Posterior cingulate gyrus (tissue), 11 donors: ENCODE results near the gene ZFR2.
"Not testable (repeated sequence)": the region's sequence is repeated elsewhere in the genome, so short reads cannot be mapped to it uniquely, and the experiment has no call there.

ENCODE experiments used
- DNase-seq, 10 donors: peaks; one replicate each; pipeline versions ENCODE4 v3.0.0 to v3.0.0-alpha.2; 2020 to 2021; ENCODE audit warnings: mixed read lengths in 3 of 10
- intact Hi-C: fragments of 100-400 bp; cut with DNase I; formaldehyde crosslinking; loops from one replicate; pipeline ENCODE4 v1.15.1; 2023

The ZFR2 gene

GRCh38 chr19:3760871-3761361 lies 107.9 kb downstream of the ZFR2 start:
- DNase-seq = no peak
- intact Hi-C loops = no loop called here

- no peak for DNase-seq
- intact Hi-C loops = no loop called here
Measured at GRCh38 chr19:3759482-3760254, 109.2 kb downstream of the ZFR2 start.

- DNase-seq, intact Hi-C loops: not testable (repeated sequence)
Measured at GRCh38 chr19:3758297-3758696, 110.5 kb downstream of the ZFR2 start.

- DNase-seq, intact Hi-C loops: not testable (repeated sequence)
Measured at GRCh38 chr19:3757705-3758104, 111.1 kb downstream of the ZFR2 start.
